Bronchial epithelial cell (primary cell): ENCODE data around the gene RECK. TPM values are rescaled to one million over a fixed set of nuclear protein-coding genes. Genes with fewer than 3 reads are reported as not detected.

ENCODE experiments used
- DNase-seq: peaks from one replicate; pipeline ENCODE4 v3.0.0-alpha.2; 2010; ENCODE audit warnings: low read depth
- FAIRE-seq: peaks from 2 replicates; lab custom pipeline; 2011; peaks lifted over from hg19 to GRCh38; lab: Jason Lieb, UNC
- H3K27me3 ChIP-seq: 2 replicates; pipeline ENCODE4 v1.5.1; 2011; ENCODE audit warnings: low read length; ENCODE audit not compliant: control insufficient read depth, insufficient read depth
- H3K36me3 ChIP-seq: 2 replicates; pipeline ENCODE4 v1.5.1; 2011; ENCODE audit warnings: low read length; ENCODE audit not compliant: control insufficient read depth, insufficient read depth
- H3K4me3 ChIP-seq: 2 replicates; pipeline ENCODE4 v1.5.1; 2011; ENCODE audit warnings: mild to moderate bottlenecking, low read depth, low read length, control low read depth
- total RNA-seq: library from RNA; depleted of rRNA; stranded (reverse); fragments of >200 nt; gene quantifications from 2 replicates; pipeline ENCODE4 v1.2.1, GENCODE V29; 2014
- TF ChIP-seq, protein P1 (sequence below): IDR thresholded peaks from 2 replicates; pipeline ENCODE4 v1.5.1; 2011; ENCODE audit warnings: mild to moderate bottlenecking, moderate library complexity, low read length, control low read depth, inconsistent platforms; ENCODE audit not compliant: insufficient read depth, severe bottlenecking

Gene RECK
- total RNA-seq, 1 donor from 2014 or later = 1.3 TPM

DNA sequence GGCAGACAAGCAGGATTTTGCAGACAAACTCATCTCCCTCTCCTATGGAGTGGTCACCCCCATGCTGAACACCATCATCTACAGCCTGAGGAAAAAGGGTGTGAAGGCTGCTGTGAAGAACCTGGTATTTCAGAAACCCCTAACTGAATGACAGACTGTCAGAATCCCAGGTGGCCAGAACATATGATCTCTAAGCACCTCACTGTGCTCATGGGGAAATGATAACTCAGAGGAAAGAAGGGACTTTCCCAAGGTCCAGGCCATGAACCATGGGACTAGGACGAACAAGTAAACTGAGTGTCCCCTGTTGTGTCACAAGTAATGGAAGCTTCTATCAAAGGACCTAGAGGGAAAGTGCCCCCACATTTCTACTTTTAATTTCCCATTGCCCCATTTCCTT, 14.7 kb upstream of the RECK start:
- H3K36me3 ChIP-seq = no peaks in the 10 kb centered on the region
- no peak for DNase-seq
- no peak overlapping the region for H3K4me3 ChIP-seq
- H3K27me3 ChIP-seq = no peaks in the 10 kb centered on the region
- TF ChIP-seq, protein P1, sequence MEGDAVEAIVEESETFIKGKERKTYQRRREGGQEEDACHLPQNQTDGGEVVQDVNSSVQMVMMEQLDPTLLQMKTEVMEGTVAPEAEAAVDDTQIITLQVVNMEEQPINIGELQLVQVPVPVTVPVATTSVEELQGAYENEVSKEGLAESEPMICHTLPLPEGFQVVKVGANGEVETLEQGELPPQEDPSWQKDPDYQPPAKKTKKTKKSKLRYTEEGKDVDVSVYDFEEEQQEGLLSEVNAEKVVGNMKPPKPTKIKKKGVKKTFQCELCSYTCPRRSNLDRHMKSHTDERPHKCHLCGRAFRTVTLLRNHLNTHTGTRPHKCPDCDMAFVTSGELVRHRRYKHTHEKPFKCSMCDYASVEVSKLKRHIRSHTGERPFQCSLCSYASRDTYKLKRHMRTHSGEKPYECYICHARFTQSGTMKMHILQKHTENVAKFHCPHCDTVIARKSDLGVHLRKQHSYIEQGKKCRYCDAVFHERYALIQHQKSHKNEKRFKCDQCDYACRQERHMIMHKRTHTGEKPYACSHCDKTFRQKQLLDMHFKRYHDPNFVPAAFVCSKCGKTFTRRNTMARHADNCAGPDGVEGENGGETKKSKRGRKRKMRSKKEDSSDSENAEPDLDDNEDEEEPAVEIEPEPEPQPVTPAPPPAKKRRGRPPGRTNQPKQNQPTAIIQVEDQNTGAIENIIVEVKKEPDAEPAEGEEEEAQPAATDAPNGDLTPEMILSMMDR = no peak
- no peak for FAIRE-seq

DNA sequence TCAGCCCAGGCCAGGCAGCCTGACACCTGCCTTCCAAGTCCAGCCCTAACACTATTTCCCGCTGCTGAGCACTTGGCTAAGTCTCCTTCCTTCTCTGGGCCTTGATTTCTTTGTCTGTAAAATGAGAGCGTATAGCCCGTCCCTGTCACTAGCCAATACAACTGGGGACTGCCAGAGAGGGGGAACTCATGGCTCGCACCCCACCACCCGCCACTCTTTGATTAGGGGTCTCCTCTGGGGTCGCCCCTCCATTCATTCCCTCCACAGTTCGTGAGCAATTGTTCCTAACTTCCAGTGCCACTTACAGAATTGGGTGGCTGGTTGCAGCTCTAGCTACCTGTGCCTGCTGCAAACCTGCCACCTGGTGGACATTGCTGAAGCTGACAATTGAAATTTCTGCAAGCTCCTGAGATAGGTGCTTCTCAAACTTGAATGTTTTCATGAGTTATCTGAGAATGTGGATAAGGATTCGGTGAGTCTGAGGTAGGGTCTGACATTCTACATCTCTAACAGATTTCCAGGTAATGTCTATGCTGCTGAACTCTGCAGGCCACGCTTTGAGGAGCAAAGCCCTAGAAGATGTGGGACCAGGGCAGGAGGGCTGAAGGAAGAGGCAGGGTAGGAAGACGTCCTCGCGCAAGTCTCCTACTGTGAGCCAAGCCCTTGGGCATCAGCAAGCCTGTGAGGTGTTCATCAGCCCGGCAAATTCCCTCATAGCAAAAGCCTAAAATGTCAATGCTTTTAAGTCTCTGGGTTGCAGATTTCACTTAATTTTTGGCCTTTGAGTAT, 13.3 kb upstream of the RECK start:
- TF ChIP-seq, protein P1 = peak; percentile 82
- H3K4me3 ChIP-seq = no peak overlapping the region
- FAIRE-seq = peak; percentile 81
- H3K36me3 ChIP-seq = no peaks in the 10 kb centered on the region
- no peaks in the 10 kb centered on the region for H3K27me3 ChIP-seq
- peak; percentile 68 for DNase-seq

DNA sequence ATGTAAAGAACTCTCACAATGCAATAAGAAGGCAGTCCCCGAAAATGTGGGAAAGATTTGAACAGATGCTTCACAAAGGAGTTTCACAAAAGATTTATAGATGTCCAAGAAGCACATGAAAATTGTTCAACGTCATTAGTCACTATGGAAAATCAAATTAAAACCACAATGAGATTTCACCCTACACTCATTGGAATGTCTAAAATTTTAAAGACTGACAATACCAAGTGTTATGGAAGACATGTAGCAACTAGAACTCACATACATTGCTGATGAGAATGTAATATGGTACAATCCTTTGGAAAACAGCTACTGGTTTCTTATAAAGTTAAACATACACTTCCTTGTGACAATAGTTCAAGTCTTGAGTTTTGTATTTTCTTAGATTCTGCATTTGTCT, 11.0 kb upstream of the RECK start:
- FAIRE-seq = no peak
- no peak overlapping the region for H3K4me3 ChIP-seq
- DNase-seq = peak; percentile 75
- H3K36me3 ChIP-seq = no peaks in the 10 kb centered on the region
- TF ChIP-seq, protein P1 = no peak
- no peaks in the 10 kb centered on the region for H3K27me3 ChIP-seq

DNA sequence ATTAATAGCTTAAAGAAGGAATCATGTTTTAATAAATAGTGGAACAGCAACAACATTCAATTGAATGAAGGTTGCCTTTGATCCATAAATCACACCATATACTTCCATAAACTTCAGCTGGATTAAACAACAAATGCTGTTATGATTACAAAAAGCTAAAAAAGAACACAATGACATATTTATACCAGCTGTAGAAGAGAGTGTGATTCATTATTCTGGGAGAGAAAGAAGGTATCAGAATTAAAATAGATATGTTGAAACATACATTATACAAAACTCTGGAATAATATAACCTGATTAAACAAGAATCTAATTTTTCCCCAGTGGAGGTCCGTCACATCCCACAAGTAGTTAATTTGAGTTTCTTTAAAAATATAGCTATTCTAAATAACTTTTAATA, 7.5 kb upstream of the RECK start:
- FAIRE-seq = no peak

DNA sequence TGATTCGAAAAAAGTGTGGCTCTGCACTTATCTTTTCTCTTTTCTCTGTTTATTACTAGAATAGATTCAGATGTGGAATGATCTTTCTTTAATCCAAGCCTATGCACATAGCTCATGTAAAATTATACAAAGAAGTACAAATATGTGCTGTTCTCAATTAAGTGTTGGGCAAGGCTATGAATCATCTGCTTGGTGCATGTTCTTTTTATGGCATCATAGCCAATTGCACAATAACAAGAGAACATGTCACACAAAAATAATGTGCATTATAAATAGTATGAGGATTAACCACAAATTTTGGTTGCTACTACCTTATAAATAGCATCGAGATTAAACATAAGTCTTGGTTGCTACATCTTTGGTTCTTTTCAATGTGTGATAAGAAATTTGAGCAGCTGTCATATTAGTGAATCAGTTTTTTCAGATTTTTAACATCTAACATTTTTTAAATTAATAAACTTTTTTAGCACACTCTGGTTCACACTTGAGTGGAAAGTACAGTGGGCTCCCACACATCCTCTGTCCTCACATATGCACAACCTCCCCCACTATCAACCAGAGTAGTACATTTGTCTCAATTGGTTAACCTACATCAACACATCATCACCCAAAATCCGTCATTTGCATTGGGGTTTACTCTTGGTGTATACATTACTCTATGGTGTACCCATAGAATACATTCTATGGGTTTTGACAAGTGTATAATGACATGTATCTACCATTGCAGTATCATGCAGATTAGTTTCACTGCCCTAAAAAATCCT, 6.8 kb upstream of the RECK start:
- FAIRE-seq (no peak), DNase-seq (peak; percentile 98)
- no peaks in the 10 kb centered on the region for H3K27me3 ChIP-seq
- TF ChIP-seq, protein P1 = no peak
- no peak overlapping the region for H3K4me3 ChIP-seq
- no peaks in the 10 kb centered on the region for H3K36me3 ChIP-seq

More for the DNA sequence above, 7.5 kb upstream of the RECK start:
- TF ChIP-seq, protein P1 = no peak
- no peaks in the 10 kb centered on the region for H3K27me3 ChIP-seq
- no peak overlapping the region for H3K4me3 ChIP-seq
- no peak for DNase-seq
- H3K36me3 ChIP-seq = no peaks in the 10 kb centered on the region
